CD4-positive, alpha-beta T cell (primary cell): ENCODE measurements around the gene SEPTIN2. TPM values are rescaled to one million over a fixed set of nuclear protein-coding genes. Genes with fewer than 3 reads are reported as not detected.
"Not testable (repeated sequence)": the region's sequence is repeated elsewhere in the genome, so short reads cannot be mapped to it uniquely, and the experiment has no call there.

Experiments used
- ATAC-seq: fragments of 200-7000 bp; cut with Tn5 transposase; one replicate; pipeline ENCODE4 v1.10.0; 2022; ENCODE audit warnings: mild to moderate bottlenecking; ENCODE audit not compliant: poor library complexity
- CTCF ChIA-PET: fragments of 350-600 bp; sonication (Branson Sonifier 250); formaldehyde crosslinking; loops from one replicate; lab custom pipeline; 2021; ENCODE audit warnings: antibody characterized with exemption, inconsistent platforms; lab: Charles Lee
- POLR2A ChIA-PET: fragments of 350-600 bp; sonication (Branson Sonifier 250); formaldehyde crosslinking; loops from one replicate; lab custom pipeline; 2021; ENCODE audit warnings: antibody characterized with exemption, inconsistent platforms; lab: Charles Lee
- DNase-seq, 14 experiments: peaks; one replicate each; pipeline ENCODE4 v3.0.0-alpha.2; 2013 to 2020; ENCODE audit warnings: mixed read lengths in 2 of 14
- H3K27ac ChIP-seq, 2 donors: one replicate each; pipeline versions ENCODE4 v1.5.1 to v1.7.0; 2013; ENCODE audit warnings: low read length in 2 of 2, low read depth in 1 of 2, mild to moderate bottlenecking in 1 of 2
- H3K27me3 ChIP-seq, 2 experiments: 1 replicate in 1 of 2; 2 replicates in 1 of 2; pipeline versions ENCODE4 v1.6.1 to v1.7.0; 2013; ENCODE audit warnings: low read length in 2 of 2, control low read depth in 1 of 2, mild to moderate bottlenecking in 1 of 2, moderate library complexity in 1 of 2; ENCODE audit not compliant: insufficient read depth in 2 of 2, control insufficient read depth in 1 of 2
- H3K36me3 ChIP-seq: one replicate; pipeline ENCODE4 v1.6.1; 2013; ENCODE audit warnings: low read length, control low read depth; ENCODE audit not compliant: insufficient read depth
- H3K4me1 ChIP-seq: one replicate; pipeline ENCODE4 v1.6.1; 2013; ENCODE audit warnings: low read length, control low read depth; ENCODE audit not compliant: insufficient read depth
- H3K4me3 ChIP-seq: one replicate; pipeline ENCODE4 v1.5.1; 2013; ENCODE audit warnings: mild to moderate bottlenecking, low read length, moderate library complexity
- H3K9me3 ChIP-seq, 2 experiments: 1 replicate in 1 of 2; 2 replicates in 1 of 2; pipeline versions ENCODE4 v1.6.1 to v1.7.0; 2013; ENCODE audit warnings: low read length in 2 of 2, mild to moderate bottlenecking in 2 of 2, control low read depth in 1 of 2, moderate library complexity in 1 of 2; ENCODE audit not compliant: control insufficient read depth in 1 of 2, insufficient read depth in 1 of 2
- H3K27ac Mint-ChIP-seq: one replicate; pipeline ENCODE4 v1.8.0; 2020; ENCODE audit warnings: mixed read lengths
- H3K27me3 Mint-ChIP-seq: one replicate; pipeline ENCODE4 v1.8.0; 2021; ENCODE audit warnings: mixed read lengths
- H3K36me3 Mint-ChIP-seq: one replicate; pipeline ENCODE4 v1.8.0; 2021; ENCODE audit warnings: low read depth, mixed read lengths
- H3K4me1 Mint-ChIP-seq: one replicate; pipeline ENCODE4 v1.8.0; 2021; ENCODE audit warnings: low read depth, mixed read lengths
- H3K4me3 Mint-ChIP-seq: one replicate; pipeline ENCODE4 v1.8.0; 2020; ENCODE audit warnings: mild to moderate bottlenecking, mixed read lengths
- H3K9me3 Mint-ChIP-seq: one replicate; pipeline ENCODE4 v1.8.0; 2020; ENCODE audit warnings: mixed read lengths
- CTCF ChIP-seq: fragments of 200-600 bp; IDR thresholded peaks from one replicate; pipeline ENCODE4 v1.8.0; 2022; ENCODE audit warnings: antibody characterized with exemption, mild to moderate bottlenecking
- intact Hi-C, 2 experiments: fragments of 100-400 bp; cut with DNase I in 1 of 2; cut with micrococcal nuclease in 1 of 2; formaldehyde crosslinking; loops; one replicate each; pipeline versions ENCODE4 v1.15.1 to v1.9.0; 2023 to 2025; cut with DNase I, micrococcal nuclease
- total RNA-seq, 174 experiments: library from RNA in 2 of 174; stranded (reverse) in 2 of 174; gene quantifications; one replicate each; pipeline ENCODE4 v1.2.3 and lab custom pipeline; 2021 to 2026

Gene SEPTIN2
- total RNA-seq, 2 experiments from 2014 or later = 189 to 196 TPM

GRCh38 chr2:241291153-241291552 is 24.6 kb upstream of the SEPTIN2 start:
- Mint-ChIP-seq H3K4me1 (peaks cover 68% of the 10 kb centered on the region), H3K27me3 (no peaks in the 10 kb centered on the region), H3K4me3 (no peak overlapping the region), H3K9me3 (no peaks in the 10 kb centered on the region), H3K27ac (peak overlapping the region; percentile 32), H3K36me3 (peaks cover 13% of the 10 kb centered on the region)
- Histone ChIP-seq H3K9me3 (no peaks in the 10 kb centered on the region), H3K4me3 (no peak overlapping the region), H3K27ac (no peak overlapping the region), H3K27me3 (no peaks in the 10 kb centered on the region), H3K4me1 (no peaks in the 10 kb centered on the region), H3K36me3 (no peaks in the 10 kb centered on the region)
- ChIA-PET POLR2A (interaction anchor here (0.9 to 1.9 kb wide), 2 partner anchors 24 to 196 kb away, joined by 3 to 7 read pairs; no protein-coding TSS in a partner anchor), CTCF (no interaction called here)
- no peak for TF ChIP-seq CTCF
- intact Hi-C loops = no loop called here
- peak; percentile 73 for ATAC-seq
- no peak for DNase-seq

GRCh38 chr2:241291977-241292376 is 23.7 kb upstream of the SEPTIN2 start:
- Mint-ChIP-seq H3K27me3 (no peaks in the 10 kb centered on the region), H3K4me3 (no peak overlapping the region), H3K4me1 (peaks cover 73% of the 10 kb centered on the region), H3K36me3 (peaks cover 15% of the 10 kb centered on the region), H3K27ac (peak overlapping the region; percentile 53), H3K9me3 (no peaks in the 10 kb centered on the region)
- ATAC-seq (no peak), DNase-seq (no peak)
- Histone ChIP-seq H3K4me3 (no peak overlapping the region), H3K9me3 (no peaks in the 10 kb centered on the region), H3K27ac (no peak overlapping the region), H3K27me3 (no peaks in the 10 kb centered on the region), H3K36me3 (peaks cover under 1% of the 10 kb centered on the region), H3K4me1 (no peaks in the 10 kb centered on the region)
- intact Hi-C loops = no loop called here
- POLR2A ChIA-PET = interaction anchor here (0.9 to 1.9 kb wide), 2 partner anchors 23 to 196 kb away, joined by 3 to 7 read pairs; no protein-coding TSS in a partner anchor
- no peak for TF ChIP-seq CTCF
- CTCF ChIA-PET = no interaction called here

GRCh38 chr2:241293378-241293797 is 22.3 kb upstream of the SEPTIN2 start:
- Mint-ChIP-seq H3K36me3 (peaks cover 17% of the 10 kb centered on the region), H3K4me1 (peaks cover 73% of the 10 kb centered on the region)
- POLR2A ChIA-PET = interaction anchor here (1.1 to 1.4 kb wide), 2 partner anchors 21 to 22 kb away, joined by 3 to 4 read pairs; partner anchors contain the start of genes HDLBP and SEPTIN2
- H3K27ac ChIP-seq, ATAC-seq, H3K4me3 Mint-ChIP-seq, H3K9me3 Mint-ChIP-seq, H3K27me3 Mint-ChIP-seq, H3K36me3 ChIP-seq, DNase-seq, H3K9me3 ChIP-seq, H3K4me3 ChIP-seq, H3K27me3 ChIP-seq, CTCF ChIA-PET, intact Hi-C loops, H3K4me1 ChIP-seq, H3K27ac Mint-ChIP-seq: not testable (repeated sequence)
